Fibroblast of peridontal ligament (primary cell): ENCODE results near the gene ZFP36.

Experiments used
- DNase-seq: peaks from one replicate; pipeline ENCODE4 v3.0.0-alpha.2; 2010; ENCODE audit errors: extremely low read depth

ZFP36 gene

DNA sequence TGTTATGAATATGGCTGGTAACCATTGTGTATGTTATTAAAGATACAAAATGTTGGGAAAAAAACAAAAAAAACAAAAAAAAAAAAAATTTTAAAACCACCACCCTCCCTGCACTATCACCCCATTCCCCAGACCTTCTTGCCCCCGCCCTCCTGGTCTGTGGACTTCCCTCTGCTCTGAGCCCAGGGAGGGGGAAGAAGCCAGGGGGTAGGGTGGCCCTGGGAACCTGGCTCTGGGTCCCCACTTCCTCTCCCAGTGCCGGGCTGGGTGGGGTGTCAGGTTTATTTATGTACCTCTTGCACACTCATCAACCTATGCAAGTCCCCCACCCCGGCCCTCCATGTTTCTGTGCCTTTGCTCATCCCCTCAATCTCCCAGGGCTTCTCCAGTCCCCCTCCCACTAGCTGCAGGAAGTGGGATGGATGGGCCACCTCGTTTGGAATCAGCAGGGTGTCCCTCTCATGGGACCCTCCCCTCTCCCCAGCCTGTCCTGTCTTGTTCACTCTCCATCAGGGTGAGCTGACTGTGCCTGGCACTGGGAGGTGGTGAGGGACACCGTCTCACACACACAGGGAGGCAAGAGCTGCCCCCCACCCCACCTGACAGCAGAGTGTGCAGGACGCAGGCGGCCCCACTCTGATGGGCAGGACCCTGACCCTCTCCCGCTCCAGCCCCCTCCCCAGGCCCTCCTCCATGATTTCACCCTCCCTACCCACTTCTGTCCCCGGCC is 21.6 kb upstream of the ZFP36 start:
- DNase-seq = no peak

- DNase-seq = no peak
Observed at GRCh38 chr19:39385629-39386411, 20.8 kb upstream of the ZFP36 start.

- DNase-seq = no peak
Observed at GRCh38 chr19:39386557-39386956, 20.1 kb upstream of the ZFP36 start.

DNA sequence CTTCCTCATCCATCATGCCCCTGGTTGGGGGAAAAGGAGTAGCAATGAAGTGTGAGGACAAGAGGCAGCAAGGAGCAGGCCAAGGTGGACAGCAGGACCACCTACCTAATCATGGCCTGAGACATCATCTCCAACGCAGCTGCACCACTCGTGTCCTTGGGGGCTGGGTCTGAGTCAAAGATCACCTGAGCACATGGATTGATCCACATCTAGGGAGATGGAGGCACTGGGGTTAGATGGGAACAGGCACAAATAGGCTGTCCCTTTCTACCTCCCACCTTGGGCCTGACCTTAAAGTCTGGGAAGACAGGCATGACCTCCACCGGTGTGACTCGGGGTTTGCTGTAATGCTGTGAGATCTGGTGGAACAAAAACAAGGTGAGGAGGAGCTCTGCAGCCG is 18.0 kb upstream of the ZFP36 start:
- no peak for DNase-seq

DNA sequence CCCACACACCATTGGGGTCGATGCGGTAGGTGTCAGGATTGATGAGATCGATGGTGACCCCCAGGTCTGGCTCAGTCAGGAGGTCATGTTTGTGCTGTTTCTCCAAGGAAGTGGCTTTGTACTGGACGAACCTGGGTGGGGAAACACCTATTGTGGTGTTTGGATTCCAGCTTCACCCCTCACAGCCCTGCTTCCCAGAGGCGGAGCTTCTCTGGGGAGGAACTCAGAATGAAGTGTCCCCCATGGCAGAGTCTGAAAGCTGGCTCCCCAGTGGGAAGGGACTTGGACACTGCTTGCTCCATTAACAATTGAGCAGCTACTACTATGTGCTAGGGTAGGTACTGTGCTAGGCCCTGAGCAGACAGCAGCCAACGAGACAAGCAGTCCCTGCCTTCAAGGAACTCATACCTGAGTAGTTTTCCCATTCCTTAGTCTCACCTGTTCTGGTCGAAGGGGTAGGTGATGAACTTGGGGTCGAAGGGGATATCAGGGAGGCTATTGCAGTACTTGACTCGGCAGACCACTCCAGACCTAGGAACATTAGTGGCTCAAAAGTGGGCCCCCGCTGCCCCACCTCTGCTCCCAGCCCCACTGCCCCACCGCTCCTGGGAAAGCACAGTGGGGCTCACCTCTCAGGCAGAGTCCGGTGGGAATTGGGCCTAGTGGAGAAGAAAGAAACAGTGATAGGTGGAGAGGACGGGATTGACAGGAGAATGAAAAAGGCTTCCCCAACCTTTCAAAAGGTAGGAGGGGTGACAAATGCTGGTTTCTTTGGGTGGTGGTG is 16.8 kb upstream of the ZFP36 start:
- DNase-seq = no peak

GRCh38 chr19:39390451-39390750 is 16.2 kb upstream of the ZFP36 start:
- no peak for DNase-seq

DNA sequence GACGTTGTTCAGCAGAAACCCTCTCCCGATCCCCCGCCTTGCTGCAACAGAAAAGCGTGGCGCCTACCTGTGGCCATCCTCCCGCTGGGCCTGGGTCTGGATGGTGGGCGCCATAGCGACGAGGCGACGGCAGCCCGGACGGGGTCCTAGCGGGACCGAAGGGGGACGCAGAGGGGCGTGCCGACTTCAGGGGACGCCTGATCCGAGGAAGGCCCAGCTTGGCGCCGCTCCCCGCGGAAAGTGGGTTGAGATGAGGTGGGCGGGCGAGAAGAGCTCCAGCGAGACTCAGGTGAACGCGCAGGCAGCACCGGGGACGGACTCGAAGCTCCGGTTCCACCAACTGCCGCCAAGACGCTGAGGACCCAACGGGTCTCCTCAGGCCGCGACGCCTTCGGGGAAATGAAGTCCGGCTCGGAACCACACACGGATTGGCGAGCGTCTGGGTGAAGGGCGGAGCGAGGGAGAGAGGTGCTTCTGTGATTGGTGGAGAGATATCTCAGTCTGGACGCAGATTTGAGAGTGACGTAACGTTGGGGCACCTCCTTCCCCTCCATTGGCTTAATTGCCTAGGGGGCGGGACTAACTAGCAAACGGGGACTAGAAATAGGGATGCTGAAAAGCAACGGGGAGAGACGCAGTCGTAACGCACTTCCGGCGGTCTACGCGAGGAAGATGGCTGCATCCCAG is 15.8 kb upstream of the ZFP36 start, which contains the start of the genes MED29 and PAF1:
MED29 (plus strand) TSS at position 628 of the 687 bp plus-strand sequence; CDS start at position 673, 45 bp downstream.
PAF1 (minus strand) TSS at position 356 of the 687 bp plus-strand sequence; CDS start at position 114, 242 bp downstream.
- DNase-seq = peak; percentile 100

- peak; percentile 75 for DNase-seq
Observed at GRCh38 chr19:39397360-39398296, 9.0 kb upstream of the ZFP36 start.

- peak; percentile 83 for DNase-seq
Observed at GRCh38 chr19:39398297-39398864, 8.3 kb upstream of the ZFP36 start.

DNA sequence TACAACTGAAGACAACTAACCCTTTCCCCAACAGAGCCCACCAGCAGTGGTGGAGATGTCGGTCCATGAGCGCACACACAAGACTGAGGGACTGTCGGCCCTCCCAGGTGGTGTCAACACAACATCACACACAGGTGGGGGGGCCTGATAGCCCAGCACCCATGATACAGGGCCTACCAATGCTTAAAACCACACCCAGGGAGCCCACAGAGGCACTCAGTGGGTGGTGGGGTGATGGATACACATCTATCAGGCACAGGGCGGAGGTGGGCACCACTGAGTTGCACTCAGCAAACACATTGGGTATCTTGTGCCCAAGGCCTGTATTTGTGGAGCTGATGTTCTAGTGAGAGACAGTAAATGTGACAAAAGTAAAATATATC is 7.0 kb upstream of the ZFP36 start:
- DNase-seq = no peak

DNA sequence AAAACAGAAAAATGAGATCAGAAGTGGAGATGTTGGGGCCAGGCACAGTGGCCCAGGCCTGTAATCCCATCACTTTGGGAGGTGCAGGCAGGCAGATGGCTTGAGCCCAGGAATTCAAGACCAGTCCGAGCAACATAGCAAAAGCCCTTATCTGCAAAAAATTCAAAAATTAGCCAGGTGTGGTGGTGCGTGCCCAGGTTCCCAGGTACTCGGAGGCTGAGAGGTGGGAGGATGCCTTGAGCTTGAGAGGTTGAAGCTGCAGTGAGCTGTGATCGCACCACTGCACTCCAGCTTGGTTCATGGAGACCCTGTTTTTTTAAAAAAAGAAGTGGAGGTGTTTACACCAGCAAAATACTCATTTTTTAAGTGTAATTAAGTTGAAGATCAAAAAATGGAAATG is 6.6 kb upstream of the ZFP36 start:
- DNase-seq = no peak

GRCh38 chr19:39401070-39401548 is 5.5 kb upstream of the ZFP36 start:
- no peak for DNase-seq

DNA sequence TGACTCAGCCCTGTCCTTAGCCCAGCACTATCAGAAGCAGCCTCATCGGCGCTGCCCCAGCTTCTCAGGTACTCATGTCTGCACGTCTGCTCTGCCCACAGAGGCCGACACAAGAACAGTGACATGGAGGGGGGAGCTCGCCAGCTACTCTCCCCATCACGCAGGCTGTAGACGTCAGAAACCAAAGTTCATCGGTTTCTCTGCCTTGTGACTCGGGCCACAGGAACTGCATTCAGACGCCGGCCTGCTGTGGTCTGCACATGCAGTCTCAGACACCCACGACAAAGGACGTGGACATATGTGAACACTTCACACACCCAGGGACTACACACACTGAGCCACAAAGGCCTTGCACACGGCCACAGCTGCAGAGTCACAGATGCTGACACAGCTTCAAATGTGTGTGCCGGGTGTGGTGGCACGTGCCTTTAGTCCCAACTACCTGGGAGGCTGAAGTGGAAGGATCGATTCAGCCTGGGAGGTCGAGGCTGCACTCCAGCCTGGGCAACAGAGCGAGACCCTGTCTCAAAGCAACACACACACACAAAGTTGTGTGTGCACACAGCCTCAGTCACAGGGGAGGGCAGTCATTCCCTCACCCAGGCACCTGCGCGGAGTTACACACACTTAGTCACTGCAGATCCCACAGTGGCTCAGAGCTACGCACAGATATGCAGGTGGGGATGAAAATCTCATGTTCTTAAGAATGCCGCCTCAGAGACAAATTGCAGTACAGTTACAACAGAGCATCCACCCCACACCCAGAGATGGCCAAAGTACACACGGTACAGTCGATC is 4.9 kb upstream of the ZFP36 start:
- DNase-seq = peak; percentile 56

DNA sequence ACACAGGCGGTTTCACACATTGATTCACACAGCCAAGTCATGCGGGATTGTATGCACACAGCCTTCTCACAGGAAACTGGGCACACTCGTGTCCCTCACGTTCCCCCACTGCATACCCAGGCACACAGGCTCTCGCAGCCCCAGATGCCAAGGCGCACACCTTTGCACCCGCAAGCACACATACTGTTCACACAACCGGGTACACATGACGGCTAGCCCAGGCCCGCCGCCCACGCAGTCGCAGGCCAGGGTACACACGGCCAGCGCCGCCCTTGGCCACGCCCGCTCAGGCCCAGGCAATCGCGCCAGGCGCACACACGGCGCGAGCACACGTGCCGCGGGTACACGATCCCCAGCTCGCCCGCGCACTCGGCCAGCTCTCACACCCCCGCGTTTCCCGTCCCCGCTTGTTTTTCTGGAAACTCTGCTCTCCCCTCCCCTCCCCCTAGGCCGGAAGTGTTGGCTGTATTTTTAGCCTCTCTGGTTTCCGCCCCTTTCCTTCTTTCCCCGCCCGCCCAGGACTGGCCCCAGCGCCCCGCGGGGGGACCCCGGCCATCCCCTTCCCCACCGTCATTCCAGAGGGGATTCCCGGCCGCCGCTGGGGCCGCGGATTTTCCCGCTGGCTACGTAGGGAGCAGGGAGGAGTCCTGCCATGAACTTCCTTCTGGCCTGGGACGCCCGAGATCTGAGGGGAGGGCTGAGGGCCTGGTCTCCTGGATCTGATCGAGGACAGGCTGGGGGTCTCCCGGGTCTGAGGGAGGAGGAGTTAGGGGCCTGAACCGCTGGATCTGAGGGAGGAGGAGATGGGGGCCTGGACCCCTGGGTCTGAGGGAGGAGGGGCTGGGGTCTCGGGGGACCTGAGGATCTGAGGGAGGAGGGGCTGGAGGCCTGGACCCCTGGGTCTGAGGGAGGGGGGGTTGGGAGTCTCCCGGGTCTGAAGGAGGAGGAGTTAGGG is 4.0 kb upstream of the ZFP36 start:
- DNase-seq = peak; percentile 87

DNA sequence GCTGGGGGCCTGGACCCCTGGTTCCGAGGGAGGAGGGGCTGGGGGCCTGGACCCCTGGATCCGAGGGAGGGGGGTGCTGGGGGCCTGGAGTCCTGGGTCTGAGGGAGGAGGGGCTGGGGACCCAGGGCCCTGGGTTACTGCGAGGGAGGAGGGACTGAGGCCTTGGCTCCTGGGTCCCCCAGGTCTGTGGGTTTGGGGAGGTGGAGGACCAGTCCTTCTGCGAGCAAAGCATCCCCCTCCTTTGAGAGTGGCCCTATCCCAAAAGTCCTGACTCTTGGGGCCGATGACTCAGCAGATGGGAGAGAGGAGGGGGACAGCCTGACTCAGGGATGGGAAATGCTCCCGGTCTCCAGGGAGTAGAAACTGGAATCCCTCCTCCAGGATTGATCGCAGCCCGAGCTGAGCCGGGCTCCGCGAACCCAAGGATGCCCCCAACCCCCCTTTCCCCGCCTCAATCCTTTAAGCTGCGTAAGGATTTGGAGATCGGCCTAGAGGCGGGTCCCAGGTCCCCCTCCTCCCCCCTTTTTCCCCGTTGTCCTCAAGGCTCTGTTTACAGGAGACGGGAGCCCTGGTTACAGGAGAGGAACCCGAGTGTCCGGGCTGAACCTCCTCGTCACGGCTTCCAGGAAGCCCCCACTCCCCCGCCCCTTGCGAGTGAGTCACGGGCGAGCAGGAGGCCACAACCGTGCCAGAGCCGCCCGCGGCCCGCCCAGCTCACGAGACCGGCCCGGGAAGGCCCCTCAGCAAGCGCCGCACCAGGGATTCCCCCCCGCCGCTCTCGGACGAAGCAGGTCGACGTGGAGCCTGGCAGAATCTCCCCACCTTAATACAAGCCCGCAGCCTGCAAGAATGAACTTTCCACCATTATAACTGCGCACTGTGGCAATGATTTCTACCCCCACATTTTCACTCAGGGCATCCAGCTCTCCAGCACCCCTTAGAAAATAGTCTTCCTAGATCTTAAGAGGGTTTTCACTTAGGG is 3.0 kb upstream of the ZFP36 start:
- DNase-seq = peak; percentile 100

DNA sequence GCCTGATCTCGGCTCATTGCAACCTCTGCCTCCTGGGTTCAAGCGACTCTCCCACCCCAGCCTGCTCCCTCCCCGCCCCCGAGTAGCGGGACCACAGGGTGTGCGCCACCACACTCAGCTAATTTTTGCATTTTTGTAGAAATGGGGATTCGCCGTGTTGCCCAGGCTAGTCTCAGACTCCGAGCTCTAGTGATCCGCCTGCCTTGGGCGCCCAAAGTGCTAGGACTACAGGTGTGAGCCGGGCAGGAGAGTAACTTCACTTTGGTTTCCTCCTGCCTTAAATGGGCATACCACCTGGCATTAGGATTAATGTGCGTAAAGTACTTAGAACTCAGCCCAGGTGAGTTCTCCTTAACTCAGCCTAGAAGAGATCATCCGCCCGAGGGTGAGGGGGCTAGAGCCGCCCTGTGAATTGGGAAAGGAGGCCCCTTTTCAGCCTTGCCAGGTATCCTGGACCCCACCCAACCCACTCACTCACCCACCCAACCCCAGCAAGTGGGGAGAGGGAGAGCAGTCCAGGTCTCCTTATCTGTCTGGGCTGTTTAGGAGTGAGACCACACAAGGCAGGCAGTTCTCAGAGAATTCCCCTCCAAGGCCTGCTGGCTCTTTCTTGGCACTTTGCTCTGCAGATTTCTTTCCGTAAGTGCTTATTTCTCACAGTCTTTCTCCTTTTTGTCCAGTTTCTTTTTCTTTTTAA is 1.2 kb upstream of the ZFP36 start:
- DNase-seq = peak; percentile 23
